Endothelial cell of umbilical vein (primary cell): ENCODE measurements around the gene FHIT. TPM values are rescaled to one million over a fixed set of nuclear protein-coding genes. Genes with fewer than 3 reads are reported as not detected.

Experiments used
- BruUV-seq: library from RNA; stranded (reverse); fragments of 400-500 nt; replicated peaks from 2 replicates; lab custom pipeline; 2021; lab: Mats Ljungman, UMichigan
- CTCF ChIA-PET: fragments of 300-600, 350-600 bp; sonication (Branson Sonifier 250); formaldehyde crosslinking; loops from one replicate; lab custom pipeline; 2021; ENCODE audit warnings: antibody characterized with exemption, inconsistent platforms; lab: Charles Lee
- POLR2A ChIA-PET: fragments of 300-600, 350-600 bp; sonication (Branson Sonifier 250); formaldehyde crosslinking; loops from one replicate; lab custom pipeline; 2021; ENCODE audit warnings: antibody characterized with exemption, inconsistent platforms; lab: Charles Lee
- DNase-seq: peaks from one replicate; pipeline ENCODE4 v3.0.0-alpha.2; 2011; ENCODE audit warnings: low read depth, low spot score
- FAIRE-seq: peaks from 2 replicates; lab custom pipeline; 2011; peaks lifted over from hg19 to GRCh38; lab: Jason Lieb, UNC
- H2AFZ ChIP-seq: 2 replicates; pipeline ENCODE4 v1.6.0; 2012; ENCODE audit warnings: low read depth, low read length, control low read depth, inconsistent platforms
- H3K27ac ChIP-seq: 2 replicates; pipeline ENCODE4 v1.5.1; 2011; ENCODE audit warnings: low read depth, mild to moderate bottlenecking, control low read depth, low read length, moderate library complexity; ENCODE audit not compliant: insufficient read depth
- H3K27me3 ChIP-seq, 2 experiments: 2 replicates each; pipeline versions ENCODE4 v1.6.0 to v1.6.1; 2011; ENCODE audit warnings: low read length in 2 of 2, mixed read lengths in 1 of 2; ENCODE audit not compliant: control insufficient read depth in 2 of 2, insufficient read depth in 2 of 2
- H3K36me3 ChIP-seq, 2 experiments: 2 replicates in 1 of 2; 3 replicates in 1 of 2; pipeline ENCODE4 v1.5.1; 2011; ENCODE audit warnings: low read length in 2 of 2, mild to moderate bottlenecking in 1 of 2, moderate library complexity in 1 of 2; ENCODE audit not compliant: control insufficient read depth in 2 of 2, insufficient read depth in 2 of 2; ENCODE audit errors: extremely low read depth in 1 of 2
- H3K4me1 ChIP-seq: 3 replicates; pipeline ENCODE4 v1.5.1; 2011; ENCODE audit warnings: mild to moderate bottlenecking, low read length; ENCODE audit not compliant: control insufficient read depth, insufficient read depth; ENCODE audit errors: extremely low read depth
- H3K4me2 ChIP-seq: 2 replicates; pipeline ENCODE4 v1.6.1; 2011; ENCODE audit warnings: low read length, control low read depth, mixed read lengths; ENCODE audit not compliant: insufficient read depth
- H3K4me3 ChIP-seq, 3 experiments: fragments of 200-600 bp in 1 of 3; sonication (generic), shearing (Covaris generic) in 1 of 3; replicated peaks in 1 of 3; 2 replicates each; pipeline ENCODE4 v1.5.1; 2011 to 2016; ENCODE audit warnings: control low read depth in 3 of 3, low read length in 3 of 3, mild to moderate bottlenecking in 2 of 3, inconsistent platforms in 1 of 3, low read depth in 1 of 3, moderate library complexity in 1 of 3; ENCODE audit not compliant: insufficient read depth in 1 of 3
- H3K79me2 ChIP-seq: 2 replicates; pipeline ENCODE4 v1.6.0; 2012; ENCODE audit warnings: low read length, inconsistent platforms; ENCODE audit not compliant: control insufficient read depth, insufficient read depth
- H3K9ac ChIP-seq: replicated peaks from 2 replicates; pipeline ENCODE3; 2011; ENCODE audit warnings: low read length, control low read depth; ENCODE audit not compliant: insufficient read depth; ENCODE audit errors: extremely low read depth
- H3K9me1 ChIP-seq: replicated peaks from 3 replicates; pipeline ENCODE4 v1.6.0; 2011; ENCODE audit warnings: mild to moderate bottlenecking, low read length; ENCODE audit not compliant: control insufficient read depth, insufficient read depth; ENCODE audit errors: extremely low read depth
- H3K9me3 ChIP-seq: replicated peaks from 2 replicates; pipeline ENCODE4 v1.5.1; 2012; ENCODE audit warnings: low read length, inconsistent platforms; ENCODE audit not compliant: control insufficient read depth, insufficient read depth
- H4K20me1 ChIP-seq: replicated peaks from 2 replicates; pipeline ENCODE3; 2011; ENCODE audit warnings: mild to moderate bottlenecking, low read length; ENCODE audit not compliant: control insufficient read depth, insufficient read depth; ENCODE audit errors: extremely low read depth
- EZH2 ChIP-seq: IDR thresholded peaks from 2 replicates; pipeline ENCODE4 v1.6.1; 2012; ENCODE audit warnings: borderline replicate concordance, low read depth, mild to moderate bottlenecking, moderate library complexity, low read length, inconsistent platforms; ENCODE audit not compliant: severe bottlenecking
- FOS ChIP-seq: IDR thresholded peaks from 2 replicates; pipeline ENCODE4 v1.6.1; 2011; ENCODE audit warnings: mild to moderate bottlenecking, low read length, moderate library complexity, borderline replicate concordance; ENCODE audit not compliant: insufficient read depth
- GATA2 ChIP-seq: IDR thresholded peaks from 2 replicates; pipeline ENCODE4 v1.7.0; 2011; ENCODE audit warnings: low read depth, mild to moderate bottlenecking, moderate library complexity, mixed read lengths, low read length; ENCODE audit not compliant: insufficient read length, insufficient read depth
- JUN ChIP-seq: IDR thresholded peaks from 2 replicates; pipeline ENCODE4 v1.6.1; 2011; ENCODE audit warnings: borderline replicate concordance, low read depth; ENCODE audit not compliant: insufficient read length, insufficient read depth
- MYC ChIP-seq: IDR thresholded peaks from one replicate; pipeline ENCODE4 v1.6.1; 2011; ENCODE audit warnings: mild to moderate bottlenecking, low read depth, low read length
- POLR2A ChIP-seq: IDR thresholded peaks from 2 replicates; pipeline ENCODE4 v1.6.1; 2012; ENCODE audit warnings: low read depth, mild to moderate bottlenecking, control low read depth, low read length
- POLR2AphosphoS5 ChIP-seq: IDR thresholded peaks from 2 replicates; pipeline ENCODE4 v1.6.1; 2012; ENCODE audit warnings: low read depth, mild to moderate bottlenecking, control low read depth, low read length, moderate library complexity; ENCODE audit not compliant: insufficient read depth
- dilution Hi-C: fragments of 300-500 bp; cut with MboI; formaldehyde crosslinking; loops from one replicate; pipeline ENCODE4 v1.15.0; 2019; ENCODE audit warnings: low sequenced_read_pairs; ENCODE audit not compliant: extremely low pct_ligation_motif_present
- intact Hi-C: fragments of 100-400 bp; cut with micrococcal nuclease; formaldehyde crosslinking; loops from one replicate; pipeline ENCODE4 v1.10.0; 2022
- polyA plus RNA-seq, 4 experiments: library from polyadenylated mRNA; depleted of rRNA in 3 of 4; stranded (reverse) in 3 of 4; unstranded in 1 of 4; fragments of >200 nt; gene quantifications; 2 replicates each; pipeline versions ENCODE4 v1.2.1 to v1.2.3, GENCODE V29; 2011 to 2012; ENCODE audit warnings: missing spikeins in 1 of 4
- total RNA-seq: library from RNA; stranded (reverse); gene quantifications from 2 replicates; pipeline ENCODE4 v1.2.3, GENCODE V29; 2021
- TF ChIP-seq, protein P1 (sequence below): IDR thresholded peaks from 2 replicates; pipeline ENCODE4 v1.6.1; 2011; ENCODE audit not compliant: insufficient read depth, insufficient read length
- TF ChIP-seq, protein P2 (sequence below), 2 donors: IDR thresholded peaks; 1 replicate in 1 of 2; 2 replicates in 1 of 2; pipeline ENCODE4 v1.5.1; 2011; ENCODE audit warnings: low read length in 2 of 2, mild to moderate bottlenecking in 2 of 2, moderate library complexity in 2 of 2, control low read depth in 1 of 2, inconsistent platforms in 1 of 2, low read depth in 1 of 2; ENCODE audit not compliant: insufficient read depth in 1 of 2; ENCODE audit errors: extremely low read depth in 1 of 2

FHIT gene
- total and polyA plus RNA-seq, 2 donors (not counting 3 experiments of a cell fraction or from before 2014, with no cell fraction given): 0.47 to 2.2 TPM

DNA sequence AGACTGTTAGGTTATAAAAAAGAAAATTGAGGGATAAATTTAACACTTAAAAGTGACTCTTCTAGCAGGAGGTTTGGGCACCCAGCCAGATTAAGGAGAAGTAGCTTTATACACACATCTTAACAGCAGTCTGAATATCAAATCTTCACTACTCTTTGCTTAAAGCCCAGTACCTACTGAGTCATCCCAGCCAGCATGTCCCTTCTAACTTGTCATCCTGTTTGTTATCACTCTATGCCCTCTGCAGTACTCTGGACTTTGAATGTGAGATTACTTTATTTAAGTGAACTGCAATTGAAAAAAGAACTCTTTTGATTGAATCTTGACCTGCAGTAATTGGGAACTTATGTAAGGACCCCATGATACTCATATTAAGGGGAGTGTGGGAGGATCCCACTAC, 77.6 kb downstream of the FHIT start:
- no peak overlapping the region for H3K9ac ChIP-seq
- no peaks in the 10 kb centered on the region for H3K9me3 ChIP-seq
- H4K20me1 ChIP-seq: no peaks in the 10 kb centered on the region
- no peaks in the 10 kb centered on the region for H3K9me1 ChIP-seq
- ChIA-PET CTCF (no interaction called here), POLR2A (no interaction called here)
- no peaks in the 10 kb centered on the region for H3K27me3 ChIP-seq
- TF ChIP-seq JUN (no peak), POLR2A (no peak), EZH2 (no peak)
- intact Hi-C loops (no loop called here), dilution Hi-C loops (no loop called here)
- H3K79me2 ChIP-seq: no peaks in the 10 kb centered on the region
- H3K4me1 ChIP-seq: no peaks in the 10 kb centered on the region
- H2AFZ ChIP-seq: no peak overlapping the region
- H3K4me2 ChIP-seq: no peak overlapping the region
- no peak overlapping the region for H3K27ac ChIP-seq
- no peaks in the 10 kb centered on the region for H3K36me3 ChIP-seq
- no peak for FAIRE-seq
- no peak overlapping the region for H3K4me3 ChIP-seq
- BruUV-seq: no TSS peak
- peak; percentile 4 for DNase-seq

DNA sequence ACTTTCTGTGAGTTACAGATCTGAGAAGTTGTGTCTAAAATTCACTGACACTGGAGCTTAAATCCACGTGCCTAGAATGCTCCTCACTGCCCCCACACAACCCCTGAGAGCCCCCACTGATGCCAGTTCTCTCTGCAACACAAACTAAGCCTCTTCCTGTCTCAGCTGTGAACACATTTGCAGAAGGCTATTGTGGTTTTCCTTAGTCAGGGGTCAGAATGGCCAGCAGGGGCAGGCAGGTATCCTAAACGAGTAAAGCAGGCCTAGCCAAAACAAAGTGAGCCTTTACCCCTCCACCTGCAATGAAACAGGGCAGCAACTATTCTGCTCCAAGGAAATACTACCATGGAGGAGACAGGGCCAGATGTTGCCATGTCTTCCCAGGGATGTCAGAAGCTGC, 78.6 kb downstream of the FHIT start:
- TF ChIP-seq GATA2 (no peak), MYC (no peak), JUN (no peak), EZH2 (no peak), POLR2A (no peak), POLR2AphosphoS5 (no peak), FOS (no peak)
- TF ChIP-seq, protein P1, sequence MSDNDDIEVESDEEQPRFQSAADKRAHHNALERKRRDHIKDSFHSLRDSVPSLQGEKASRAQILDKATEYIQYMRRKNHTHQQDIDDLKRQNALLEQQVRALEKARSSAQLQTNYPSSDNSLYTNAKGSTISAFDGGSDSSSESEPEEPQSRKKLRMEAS: no peak
- TF ChIP-seq, protein P2, sequence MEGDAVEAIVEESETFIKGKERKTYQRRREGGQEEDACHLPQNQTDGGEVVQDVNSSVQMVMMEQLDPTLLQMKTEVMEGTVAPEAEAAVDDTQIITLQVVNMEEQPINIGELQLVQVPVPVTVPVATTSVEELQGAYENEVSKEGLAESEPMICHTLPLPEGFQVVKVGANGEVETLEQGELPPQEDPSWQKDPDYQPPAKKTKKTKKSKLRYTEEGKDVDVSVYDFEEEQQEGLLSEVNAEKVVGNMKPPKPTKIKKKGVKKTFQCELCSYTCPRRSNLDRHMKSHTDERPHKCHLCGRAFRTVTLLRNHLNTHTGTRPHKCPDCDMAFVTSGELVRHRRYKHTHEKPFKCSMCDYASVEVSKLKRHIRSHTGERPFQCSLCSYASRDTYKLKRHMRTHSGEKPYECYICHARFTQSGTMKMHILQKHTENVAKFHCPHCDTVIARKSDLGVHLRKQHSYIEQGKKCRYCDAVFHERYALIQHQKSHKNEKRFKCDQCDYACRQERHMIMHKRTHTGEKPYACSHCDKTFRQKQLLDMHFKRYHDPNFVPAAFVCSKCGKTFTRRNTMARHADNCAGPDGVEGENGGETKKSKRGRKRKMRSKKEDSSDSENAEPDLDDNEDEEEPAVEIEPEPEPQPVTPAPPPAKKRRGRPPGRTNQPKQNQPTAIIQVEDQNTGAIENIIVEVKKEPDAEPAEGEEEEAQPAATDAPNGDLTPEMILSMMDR (IDR thresholded peaks at IDR 0.05; ENCODE audit: extremely low read depth in 1 of 2, insufficient read depth in 1 of 2, low read depth in 1 of 2, low read length in 2 of 2): no peak
- no peaks in the 10 kb centered on the region for H3K27me3 ChIP-seq
- no peak overlapping the region for H3K4me3 ChIP-seq
- H3K9me1 ChIP-seq: no peaks in the 10 kb centered on the region
- no peak overlapping the region for H3K9ac ChIP-seq
- no peak for DNase-seq
- no TSS peak for BruUV-seq
- no peak for FAIRE-seq
- H2AFZ ChIP-seq: no peak overlapping the region
- no peaks in the 10 kb centered on the region for H3K36me3 ChIP-seq
- no peaks in the 10 kb centered on the region for H4K20me1 ChIP-seq
- no peak overlapping the region for H3K27ac ChIP-seq
- POLR2A ChIA-PET: no interaction called here
- dilution Hi-C loops (no loop called here), intact Hi-C loops (no loop called here)
- no peak overlapping the region for H3K4me2 ChIP-seq
- H3K79me2 ChIP-seq: no peaks in the 10 kb centered on the region
- H3K9me3 ChIP-seq: no peaks in the 10 kb centered on the region
- CTCF ChIA-PET: no interaction called here
- H3K4me1 ChIP-seq: no peaks in the 10 kb centered on the region
